ENCODE data around the gene LGALS3.

LGALS3 gene

GRCh38 chr14:55191203-55192053, 62.4 kb downstream of the LGALS3 start, which contains the start of gene DLGAP5:
Gene DLGAP5, minus strand, starts transcription at chr14:55191585. Its CDS starts 2,406 bp downstream, at chr14:55189179.
- DNase-seq: peak; percentile 99

- no peak for DNase-seq
Observed at GRCh38 chr14:55192054-55192621, 63.1 kb downstream of the LGALS3 start.

- no peak for DNase-seq
Observed at GRCh38 chr14:55194656-55195355, 65.8 kb downstream of the LGALS3 start.

Data from eye (tissue), 1 donor.